ENCODE results near the gene GPR137B. TPM values are rescaled to one million over a fixed set of nuclear protein-coding genes. Genes with fewer than 3 reads are reported as not detected.

GPR137B gene
- total and polyA plus RNA-seq, 3 experiments from 2014 or later: 8.3 to 13.0 (median 8.8) TPM

DNA sequence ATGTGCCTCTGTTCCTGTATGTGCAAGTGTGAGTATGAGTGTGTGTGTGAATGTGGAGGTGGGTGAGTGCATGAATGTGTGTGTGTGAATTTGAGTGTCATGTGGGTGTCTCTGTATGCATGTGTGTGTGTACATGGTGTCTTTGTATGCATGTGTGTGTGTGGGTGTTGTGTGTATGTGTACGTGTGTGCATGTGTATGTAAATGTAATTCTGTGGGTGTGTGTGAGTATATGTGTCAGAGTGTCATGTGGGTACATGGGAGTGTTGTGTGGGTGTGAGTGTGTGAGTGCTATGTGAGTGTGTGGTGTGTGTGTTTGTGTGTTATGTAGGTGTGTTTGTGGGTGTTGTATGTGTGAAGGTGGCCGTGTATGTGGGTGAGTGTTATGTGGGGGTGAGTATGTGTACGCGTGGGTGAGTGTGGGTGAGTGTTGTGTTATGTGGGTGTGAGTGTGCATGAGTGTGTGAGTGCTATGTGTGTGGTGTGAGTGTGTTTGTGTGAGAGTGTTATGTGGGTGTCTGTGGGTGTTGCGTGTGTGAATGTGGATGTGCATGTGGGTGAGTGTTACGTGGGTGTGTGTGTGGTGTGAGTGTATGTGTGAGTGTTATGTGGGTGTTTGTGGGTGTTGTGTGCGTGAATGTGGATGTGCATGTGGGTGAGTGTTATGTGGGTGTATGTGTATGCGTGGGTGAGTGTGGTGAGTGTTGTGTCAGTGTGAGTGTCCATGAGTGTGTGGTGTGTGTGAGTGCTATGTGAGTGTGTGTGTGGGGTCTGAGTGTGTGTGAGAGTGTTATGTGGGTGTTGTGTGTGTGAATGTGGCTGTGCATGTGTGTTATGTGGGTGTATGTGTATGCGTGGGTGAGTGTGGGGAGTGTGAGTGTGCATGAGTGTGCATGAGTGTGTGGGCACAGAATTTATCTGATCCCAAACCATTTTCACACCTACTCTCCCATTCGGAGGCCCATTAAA, 40.8 kb upstream of the GPR137B start:
- H3K27ac Mint-ChIP-seq: no peak overlapping the region
- Histone ChIP-seq H3K4me3 (ENCODE audit: low read length) (no peak overlapping the region), H3K36me3 (ENCODE audit: insufficient read depth, low read length) (no peaks in the 10 kb centered on the region), H3K4me1 (ENCODE audit: insufficient read depth, low read length) (peaks cover 3% of the 10 kb centered on the region), H3K9me3 (ENCODE audit: low read length) (no peaks in the 10 kb centered on the region), H3K27me3 (ENCODE audit: insufficient read depth, low read length, poor library complexity, severe bottlenecking) (no peaks in the 10 kb centered on the region), H3K27ac (ENCODE audit: low read depth, low read length) (no peak overlapping the region)
- POLR2A ChIA-PET: no interaction called here
- CTCF ChIA-PET: no interaction called here
- no peak overlapping the region for H3K4me3 Mint-ChIP-seq
- no peaks in the 10 kb centered on the region for H3K36me3 Mint-ChIP-seq
- no peak for DNase-seq
- peaks cover 0 to 6% (median 4%) of the 10 kb centered on the region in 5 donors for H3K9me3 Mint-ChIP-seq
- peaks cover 4 to 8% (median 6%) of the 10 kb centered on the region in 3 donors for H3K4me1 Mint-ChIP-seq
- H3K27me3 Mint-ChIP-seq: peaks cover 0 to 3% of the 10 kb centered on the region in 2 donors

GRCh38 chr1:236102611-236103010, 39.7 kb upstream of the GPR137B start:
- CTCF ChIA-PET: interaction anchor here (1.1 kb wide), 1 partner anchor 386 kb away, joined by 3 read pairs; no protein-coding TSS in a partner anchor
- POLR2A ChIA-PET: no interaction called here
- H3K27ac ChIP-seq (ENCODE audit: low read depth, low read length): no peak overlapping the region

DNA sequence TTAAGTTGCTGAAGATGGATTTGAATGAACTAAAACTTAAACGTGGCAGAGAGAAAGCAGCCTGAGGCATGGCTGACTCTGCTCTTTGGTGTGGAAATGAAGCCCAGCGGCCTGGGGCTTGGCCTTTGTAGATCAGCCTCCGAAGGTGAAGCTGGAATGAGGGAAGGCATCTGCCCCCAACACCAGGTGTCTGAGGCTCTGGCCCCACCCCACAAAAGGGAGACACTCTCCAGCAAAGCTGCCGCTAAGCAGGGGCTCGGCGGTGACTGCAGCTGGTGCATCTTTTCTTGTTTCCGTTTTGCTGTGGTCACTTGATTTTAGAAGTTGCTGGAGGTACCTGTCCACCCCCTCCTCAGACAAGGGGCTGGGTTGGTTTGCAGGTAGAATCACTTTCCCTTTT, 39.3 kb upstream of the GPR137B start:
- H3K4me1 Mint-ChIP-seq: peaks cover 2 to 6% (median 4%) of the 10 kb centered on the region in 3 donors
- peaks cover 3% of the 10 kb centered on the region for H3K4me1 ChIP-seq (ENCODE audit: insufficient read depth, low read length)
- no peaks in the 10 kb centered on the region for H3K36me3 Mint-ChIP-seq
- no peaks in the 10 kb centered on the region for H3K9me3 ChIP-seq (ENCODE audit: low read length)
- H3K27me3 ChIP-seq (ENCODE audit: insufficient read depth, low read length, poor library complexity, severe bottlenecking): no peaks in the 10 kb centered on the region
- H3K4me3 ChIP-seq (ENCODE audit: low read length): no peak overlapping the region
- ChIA-PET POLR2A (no interaction called here), CTCF (interaction anchor here (1.1 to 1.6 kb wide), 2 partner anchors 386 to 389 kb away, joined by 3 to 4 read pairs; no protein-coding TSS in a partner anchor)
- peaks cover 0 to 3% of the 10 kb centered on the region in 2 donors for H3K27me3 Mint-ChIP-seq
- no peaks in the 10 kb centered on the region for H3K9me3 Mint-ChIP-seq
- no peaks in the 10 kb centered on the region for H3K36me3 ChIP-seq (ENCODE audit: insufficient read depth, low read length)
- H3K4me3 Mint-ChIP-seq: no peak overlapping the region
- H3K27ac ChIP-seq (ENCODE audit: low read depth, low read length): no peak overlapping the region
- DNase-seq: no peak
- no peak overlapping the region for H3K27ac Mint-ChIP-seq

More at GRCh38 chr1:236102611-236103010, 39.7 kb upstream of the GPR137B start:
- H3K4me1 ChIP-seq (ENCODE audit: insufficient read depth, low read length): peaks cover 3% of the 10 kb centered on the region
- H3K27me3 Mint-ChIP-seq: peaks cover 0 to 3% of the 10 kb centered on the region in 2 donors
- no peaks in the 10 kb centered on the region for H3K27me3 ChIP-seq (ENCODE audit: insufficient read depth, low read length, poor library complexity, severe bottlenecking)
- H3K4me1 Mint-ChIP-seq: peaks cover 2 to 6% (median 4%) of the 10 kb centered on the region in 3 donors
- no peaks in the 10 kb centered on the region for H3K36me3 Mint-ChIP-seq
- H3K4me3 Mint-ChIP-seq: no peak overlapping the region
- H3K27ac Mint-ChIP-seq: peak overlapping the region in 1 of 8 donors; percentile 24
- H3K4me3 ChIP-seq (ENCODE audit: low read length): no peak overlapping the region
- H3K9me3 Mint-ChIP-seq: no peaks in the 10 kb centered on the region
- no peaks in the 10 kb centered on the region for H3K9me3 ChIP-seq (ENCODE audit: low read length)
- H3K36me3 ChIP-seq (ENCODE audit: insufficient read depth, low read length): no peaks in the 10 kb centered on the region
- DNase-seq: no peak

- Histone ChIP-seq H3K4me1 (ENCODE audit: insufficient read depth, low read length) (peaks cover 3% of the 10 kb centered on the region), H3K27ac (ENCODE audit: low read depth, low read length) (no peak overlapping the region), H3K4me3 (ENCODE audit: low read length) (no peak overlapping the region), H3K9me3 (ENCODE audit: low read length) (no peaks in the 10 kb centered on the region), H3K36me3 (ENCODE audit: insufficient read depth, low read length) (no peaks in the 10 kb centered on the region), H3K27me3 (ENCODE audit: insufficient read depth, low read length, poor library complexity, severe bottlenecking) (no peaks in the 10 kb centered on the region)
- H3K27ac Mint-ChIP-seq: no peak overlapping the region
- peaks cover 2 to 6% (median 4%) of the 10 kb centered on the region in 3 donors for H3K4me1 Mint-ChIP-seq
- no peaks in the 10 kb centered on the region for H3K9me3 Mint-ChIP-seq
- H3K36me3 Mint-ChIP-seq: no peaks in the 10 kb centered on the region
- ChIA-PET CTCF (interaction anchor here (0.9 to 1.6 kb wide), 4 partner anchors 380 to 1283 kb away, joined by 3 to 6 read pairs (median 4); no protein-coding TSS in a partner anchor), POLR2A (no interaction called here)
- H3K27me3 Mint-ChIP-seq: peaks cover 0 to 3% of the 10 kb centered on the region in 2 donors
- DNase-seq: peak; percentile 20 to 65 (median 43)
- H3K4me3 Mint-ChIP-seq: no peak overlapping the region
These were observed 38.6 kb upstream of the GPR137B start for GRCh38 chr1:236103646-236104218.

DNA sequence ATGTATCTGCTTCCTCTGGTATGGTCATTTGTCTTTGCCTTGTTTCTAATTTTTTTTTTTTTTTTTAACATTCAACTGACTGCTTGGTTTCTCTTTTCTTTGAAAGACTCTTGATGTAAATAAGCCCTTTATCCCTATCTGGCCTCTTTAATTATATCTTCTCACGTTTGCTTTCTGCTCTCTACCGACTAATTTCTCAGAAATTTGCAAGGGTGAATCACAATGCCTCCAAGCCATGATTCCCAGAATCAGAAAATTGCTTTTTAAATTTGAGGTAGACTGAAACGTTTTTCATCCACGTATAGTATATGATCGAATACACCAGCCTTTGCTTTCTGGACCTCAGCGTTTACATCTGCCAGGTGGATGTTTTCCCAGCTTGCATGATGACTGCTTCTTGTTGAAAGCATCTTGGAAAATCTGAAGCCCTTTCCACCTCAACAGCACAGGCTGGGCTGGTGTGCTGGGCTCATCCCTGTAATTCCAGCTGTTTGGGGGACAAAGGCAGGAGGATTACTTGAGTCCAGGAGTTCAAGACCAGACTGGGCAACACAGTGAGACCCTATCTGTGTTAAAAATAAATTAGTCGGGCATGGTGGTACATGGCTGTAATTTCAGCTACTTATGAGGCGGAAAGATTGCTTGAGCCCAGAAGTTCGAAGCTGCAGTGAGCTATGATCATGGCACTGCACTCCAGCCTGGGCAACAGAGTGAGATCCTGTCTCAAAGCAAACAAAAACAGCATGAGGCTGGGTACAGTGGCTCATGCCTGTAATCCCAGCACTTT, 35.0 kb upstream of the GPR137B start:
- ChIA-PET CTCF (interaction anchor here (1.8 to 3.2 kb wide), 2 partner anchors 26 to 384 kb away, joined by 3 to 12 read pairs; no protein-coding TSS in a partner anchor), POLR2A (no interaction called here)
- Mint-ChIP-seq H3K36me3 (no peaks in the 10 kb centered on the region), H3K4me1 (peaks cover 2 to 6% (median 6%) of the 10 kb centered on the region in 3 donors), H3K27ac (no peak overlapping the region), H3K4me3 (no peak overlapping the region), H3K9me3 (no peaks in the 10 kb centered on the region), H3K27me3 (peaks cover 0 to 3% of the 10 kb centered on the region in 2 donors)
- Histone ChIP-seq H3K27ac (ENCODE audit: low read depth, low read length) (no peak overlapping the region), H3K4me3 (ENCODE audit: low read length) (no peak overlapping the region), H3K4me1 (ENCODE audit: insufficient read depth, low read length) (peaks cover 3% of the 10 kb centered on the region), H3K27me3 (ENCODE audit: insufficient read depth, low read length, poor library complexity, severe bottlenecking) (no peaks in the 10 kb centered on the region), H3K36me3 (ENCODE audit: insufficient read depth, low read length) (no peaks in the 10 kb centered on the region), H3K9me3 (ENCODE audit: low read length) (no peaks in the 10 kb centered on the region)
- DNase-seq: no peak

DNA sequence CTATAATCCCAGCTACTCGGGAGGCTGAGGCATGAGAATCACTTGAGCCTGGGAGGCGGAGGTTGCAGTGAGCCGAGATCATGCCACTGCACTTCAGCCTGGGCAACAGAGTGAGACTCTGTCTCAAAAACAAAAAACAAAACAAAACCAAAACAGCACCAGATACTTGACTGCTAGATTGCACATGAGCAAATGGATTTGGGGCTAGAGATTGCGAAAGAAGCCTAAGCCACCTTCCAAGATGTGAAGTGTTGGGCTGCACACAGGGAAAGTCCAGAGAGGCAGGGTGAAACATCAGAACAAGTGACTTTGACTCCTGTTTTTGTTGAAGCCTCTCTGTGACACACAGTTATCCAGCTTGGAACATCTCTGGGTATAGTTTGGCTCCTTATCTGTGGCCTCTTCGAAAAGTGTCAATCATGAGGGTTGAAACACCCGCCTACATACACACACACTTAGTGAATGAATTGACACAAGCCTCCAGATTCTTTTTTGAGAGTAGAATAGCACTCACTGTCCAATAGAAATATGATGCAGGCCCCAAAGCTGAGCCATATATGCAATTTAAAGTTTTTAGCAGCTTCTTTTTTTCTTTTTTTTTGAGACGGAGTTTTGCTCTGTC, 34.2 kb upstream of the GPR137B start:
- peaks cover 0 to 3% of the 10 kb centered on the region in 2 donors for H3K27me3 Mint-ChIP-seq
- H3K27ac Mint-ChIP-seq: no peak overlapping the region
- peaks cover 2 to 6% (median 6%) of the 10 kb centered on the region in 3 donors for H3K4me1 Mint-ChIP-seq
- CTCF ChIA-PET: interaction anchor here (1.2 to 3.2 kb wide), 6 partner anchors 25 to 383 kb away, joined by 3 to 12 read pairs (median 3); no protein-coding TSS in a partner anchor
- DNase-seq: no peak
- POLR2A ChIA-PET: no interaction called here
- Histone ChIP-seq H3K36me3 (ENCODE audit: insufficient read depth, low read length) (no peaks in the 10 kb centered on the region), H3K4me1 (ENCODE audit: insufficient read depth, low read length) (peaks cover 3% of the 10 kb centered on the region), H3K27me3 (ENCODE audit: insufficient read depth, low read length, poor library complexity, severe bottlenecking) (no peaks in the 10 kb centered on the region), H3K27ac (ENCODE audit: low read depth, low read length) (no peak overlapping the region), H3K4me3 (ENCODE audit: low read length) (no peak overlapping the region), H3K9me3 (ENCODE audit: low read length) (no peaks in the 10 kb centered on the region)
- no peaks in the 10 kb centered on the region for H3K9me3 Mint-ChIP-seq
- H3K4me3 Mint-ChIP-seq: no peak overlapping the region
- no peaks in the 10 kb centered on the region for H3K36me3 Mint-ChIP-seq

DNA sequence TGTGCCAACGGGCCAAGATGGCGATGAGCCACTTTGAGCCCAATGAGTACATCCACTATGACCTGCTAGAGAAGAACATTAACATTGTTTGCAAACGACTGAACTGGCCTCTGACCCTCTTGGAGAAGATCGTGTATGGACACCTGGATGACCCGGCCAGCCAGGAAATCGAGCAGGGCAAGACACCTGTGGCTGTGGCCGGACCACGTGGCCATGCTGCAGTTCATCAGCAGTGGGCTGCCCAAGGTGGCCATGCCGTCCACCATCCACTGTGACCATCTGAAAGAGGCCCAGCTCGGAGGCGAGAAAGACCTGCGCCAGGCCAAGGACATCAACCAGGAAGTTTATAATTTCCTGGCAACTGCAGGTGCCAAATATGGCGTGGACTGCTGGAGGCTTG, 32.2 kb upstream of the GPR137B start:
- no peaks in the 10 kb centered on the region for H3K36me3 Mint-ChIP-seq
- Histone ChIP-seq H3K9me3 (ENCODE audit: low read length) (no peaks in the 10 kb centered on the region), H3K27me3 (ENCODE audit: insufficient read depth, low read length, poor library complexity, severe bottlenecking) (no peaks in the 10 kb centered on the region), H3K36me3 (ENCODE audit: insufficient read depth, low read length) (no peaks in the 10 kb centered on the region), H3K4me3 (ENCODE audit: low read length) (no peak overlapping the region), H3K27ac (ENCODE audit: low read depth, low read length) (no peak overlapping the region), H3K4me1 (ENCODE audit: insufficient read depth, low read length) (no peaks in the 10 kb centered on the region)
- no peak overlapping the region for H3K27ac Mint-ChIP-seq
- H3K27me3 Mint-ChIP-seq: peaks cover 0 to 1% of the 10 kb centered on the region in 2 donors
- CTCF ChIA-PET: interaction anchor here (1.5 to 1.7 kb wide), 2 partner anchors 340 to 342 kb away, joined by 3 to 5 read pairs; no protein-coding TSS in a partner anchor
- POLR2A ChIA-PET: no interaction called here
- H3K4me1 Mint-ChIP-seq: peaks cover 0 to 2% (median 0%) of the 10 kb centered on the region in 3 donors
- no peaks in the 10 kb centered on the region for H3K9me3 Mint-ChIP-seq
- H3K4me3 Mint-ChIP-seq: no peak overlapping the region
- no peak for DNase-seq

Measured in CD8-positive, alpha-beta memory T cell (primary cell).